Spleen (tissue), 7 donors: ENCODE measurements around the gene CNNM3.

Source experiments
- POLR2A ChIP-seq, 3 donors: fragments of 450-650 bp; IDR thresholded peaks; one replicate each; pipeline ENCODE4 v1.5.1; 2017; ENCODE audit warnings: antibody characterized with exemption in 3 of 3, mild to moderate bottlenecking in 1 of 3
- POLR2AphosphoS5 ChIP-seq, 3 donors: sonication (generic); formaldehyde crosslinking; IDR thresholded peaks; one replicate each; pipeline ENCODE4 v1.5.1; 2017; ENCODE audit warnings: antibody characterized with exemption in 3 of 3
- TF ChIP-seq, protein P1 (sequence below), 11 experiments: fragments of 200-600 bp in 7 of 11; fragments of 450-650 bp in 4 of 11; sonication (generic) in 4 of 11; IDR thresholded peaks in 8 of 11; conservative IDR thresholded peaks in 3 of 11; 1 replicate in 7 of 11; 2 replicates in 4 of 11; pipeline versions ENCODE4 v1.4.0 to v1.8.0; 2016 to 2021; ENCODE audit warnings: antibody characterized with exemption in 11 of 11, inconsistent platforms in 4 of 11, mild to moderate bottlenecking in 1 of 11
- donor health status: DM: no; HTN: no; CAD: no; lungs with moderate emphysema.
- donor health status: DM: no; HTN: no; CAD: no.
- donor health status: DM: no; HTN: no; CAD: no.

DNA sequence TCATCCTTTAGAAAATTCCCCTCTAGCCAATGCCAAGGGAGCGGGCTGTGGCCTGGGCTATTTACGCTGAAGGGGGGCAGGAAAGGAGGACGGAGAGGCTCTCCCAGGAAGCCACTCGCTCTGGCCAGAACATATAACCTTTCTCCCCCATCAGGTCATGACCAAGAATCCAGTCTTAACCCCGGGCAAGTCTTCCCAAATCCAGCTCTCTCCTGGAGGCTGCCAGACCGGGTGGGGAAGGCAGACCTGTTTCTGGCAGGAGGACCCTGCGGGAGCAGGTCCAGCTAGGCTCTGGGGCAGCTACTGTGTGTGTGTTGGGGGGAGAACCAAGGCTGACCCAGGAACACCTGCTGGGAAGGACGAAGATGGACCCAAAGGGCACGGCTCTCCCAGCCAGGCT, 67.2 kb downstream of the CNNM3 start:
- TF ChIP-seq, protein P1, sequence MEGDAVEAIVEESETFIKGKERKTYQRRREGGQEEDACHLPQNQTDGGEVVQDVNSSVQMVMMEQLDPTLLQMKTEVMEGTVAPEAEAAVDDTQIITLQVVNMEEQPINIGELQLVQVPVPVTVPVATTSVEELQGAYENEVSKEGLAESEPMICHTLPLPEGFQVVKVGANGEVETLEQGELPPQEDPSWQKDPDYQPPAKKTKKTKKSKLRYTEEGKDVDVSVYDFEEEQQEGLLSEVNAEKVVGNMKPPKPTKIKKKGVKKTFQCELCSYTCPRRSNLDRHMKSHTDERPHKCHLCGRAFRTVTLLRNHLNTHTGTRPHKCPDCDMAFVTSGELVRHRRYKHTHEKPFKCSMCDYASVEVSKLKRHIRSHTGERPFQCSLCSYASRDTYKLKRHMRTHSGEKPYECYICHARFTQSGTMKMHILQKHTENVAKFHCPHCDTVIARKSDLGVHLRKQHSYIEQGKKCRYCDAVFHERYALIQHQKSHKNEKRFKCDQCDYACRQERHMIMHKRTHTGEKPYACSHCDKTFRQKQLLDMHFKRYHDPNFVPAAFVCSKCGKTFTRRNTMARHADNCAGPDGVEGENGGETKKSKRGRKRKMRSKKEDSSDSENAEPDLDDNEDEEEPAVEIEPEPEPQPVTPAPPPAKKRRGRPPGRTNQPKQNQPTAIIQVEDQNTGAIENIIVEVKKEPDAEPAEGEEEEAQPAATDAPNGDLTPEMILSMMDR (IDR thresholded peaks at IDR 0.05 in 8 of 11, conservative IDR thresholded peaks at IDR 0.05 in 3 of 11) = no peak
- no peak for TF ChIP-seq POLR2A (IDR thresholded peaks at IDR 0.05)
- TF ChIP-seq POLR2AphosphoS5 (IDR thresholded peaks at IDR 0.05) = peak in 2 of 3 donors; percentile 40 to 42
